Body of pancreas (tissue), 4 donors: Measurements from ENCODE around the gene NOP16. TPM values are rescaled to one million over a fixed set of nuclear protein-coding genes. Genes with fewer than 3 reads are reported as not detected.

ENCODE experiments used
- ATAC-seq: fragments of 150-250 bp; one replicate; pipeline ENCODE4 v1.9.1; 2016
- DNase-seq, 4 donors: peaks; one replicate each; pipeline ENCODE4 v3.0.0-alpha.2; 2019
- H3K27ac ChIP-seq, 4 donors: fragments of 200-600 bp; sonication (generic); 1 replicate in 3 of 4; 2 replicates in 1 of 4; pipeline versions ENCODE4 v1.5.1 to v1.6.1; 2016 to 2019; ENCODE audit warnings: mild to moderate bottlenecking in 1 of 4, mixed read lengths in 1 of 4, moderate library complexity in 1 of 4
- H3K27me3 ChIP-seq, 2 donors: fragments of 200-600 bp; sonication (generic); one replicate each; pipeline ENCODE4 v1.6.0; 2016; ENCODE audit warnings: mild to moderate bottlenecking in 1 of 2
- H3K36me3 ChIP-seq, 2 donors: fragments of 200-600 bp; sonication (generic); replicated peaks in 1 of 2; 2 replicates each; pipeline ENCODE4 v1.5.1; 2016; ENCODE audit warnings: low read depth in 2 of 2; ENCODE audit not compliant: insufficient read depth in 1 of 2
- H3K4me1 ChIP-seq: fragments of 200-600 bp; sonication (generic); one replicate; pipeline ENCODE4 v1.6.0; 2016
- H3K4me3 ChIP-seq, 2 donors: fragments of 200-600 bp; sonication (generic); 1 replicate in 1 of 2; 2 replicates in 1 of 2; pipeline ENCODE4 v1.5.1; 2016 to 2019
- H3K9me3 ChIP-seq, 3 donors: fragments of 200-600 bp; sonication (generic); 1 replicate in 2 of 3; 2 replicates in 1 of 3; pipeline ENCODE4 v1.5.1; 2016
- CTCF ChIP-seq, 7 experiments: fragments of 450-650 bp in 4 of 7; fragments of 200-600 bp in 3 of 7; sonication (generic) in 3 of 7; IDR thresholded peaks; one replicate each; pipeline ENCODE4 v1.5.1; 2016 to 2019; ENCODE audit warnings: antibody characterized with exemption in 7 of 7
- POLR2A ChIP-seq, 3 donors: fragments of 450-650 bp; IDR thresholded peaks; one replicate each; pipeline ENCODE4 v1.6.1; 2016; ENCODE audit warnings: antibody characterized with exemption in 3 of 3, mild to moderate bottlenecking in 2 of 3
- WGBS, 2 donors: methylation state at CpG; one replicate each; pipeline ENCODE4 v1.1.5; 2017; 5-methylcytosine and 5-hydroxymethylcytosine counted together
- intact Hi-C: fragments of 100-400 bp; cut with DNase I; formaldehyde crosslinking; loops from one replicate; pipeline ENCODE4 v1.15.1; 2023
- total RNA-seq, 2 donors: library from RNA; depleted of rRNA; stranded (reverse); fragments of >200 nt; gene quantifications; one replicate each; pipeline ENCODE4 v1.1.0, GENCODE V29; 2016

NOP16 gene
- total RNA-seq, 2 donors from 2014 or later: 19.2 to 32.0 TPM

DNA sequence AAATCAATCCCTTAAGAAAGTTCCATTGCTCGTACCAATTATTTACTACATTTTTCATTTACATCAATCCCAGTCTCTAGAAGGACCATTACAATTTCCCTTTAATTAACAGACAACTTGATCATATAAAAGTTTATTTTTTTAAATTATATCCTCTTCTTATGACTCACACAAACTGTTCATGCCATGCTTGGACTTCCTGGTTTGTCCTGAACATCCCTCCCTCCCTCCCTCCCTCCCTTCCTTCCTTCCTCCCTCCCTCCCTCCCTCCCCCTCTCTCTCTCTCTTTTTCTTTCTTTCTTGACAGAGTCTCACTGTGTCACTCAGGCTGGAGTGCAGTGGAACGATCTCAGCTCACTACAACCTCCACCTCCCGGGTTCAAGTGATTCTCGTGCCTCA is 39.6 kb upstream of the NOP16 start:
- no peak for ATAC-seq

GRCh38 chr5:176426876-176427275 is 38.5 kb upstream of the NOP16 start:
- Histone ChIP-seq H3K27ac (no peak overlapping the region), H3K9me3 (no peaks in the 10 kb centered on the region), H3K27me3 (no peaks in the 10 kb centered on the region), H3K4me1 (no peaks in the 10 kb centered on the region), H3K36me3 (no peaks in the 10 kb centered on the region), H3K4me3 (no peak overlapping the region)
- ATAC-seq (no peak), DNase-seq (no peak)
- TF ChIP-seq CTCF (IDR thresholded peaks at IDR 0.05): no peak
- intact Hi-C loops: no loop called here
- 44 to 65% methylated on average over 1 of the region's 1 CpG for WGBS, 2 donors

More for the DNA sequence above, 39.6 kb upstream of the NOP16 start:
- no peak for DNase-seq
- no peaks in the 10 kb centered on the region for H3K4me1 ChIP-seq
- H3K36me3 ChIP-seq: no peaks in the 10 kb centered on the region
- TF ChIP-seq POLR2A (IDR thresholded peaks at IDR 0.05): no peak
- no peak for TF ChIP-seq CTCF (IDR thresholded peaks at IDR 0.05)
- WGBS, 2 donors: 60 to 64% methylated on average over 4 of the region's 4 CpGs
- H3K4me3 ChIP-seq: no peak overlapping the region
- intact Hi-C loops: no loop called here
- H3K9me3 ChIP-seq: no peaks in the 10 kb centered on the region
- no peaks in the 10 kb centered on the region for H3K27me3 ChIP-seq
- no peak overlapping the region for H3K27ac ChIP-seq

GRCh38 chr5:176425791-176426190 is 37.4 kb upstream of the NOP16 start:
- 68 to 81% methylated on average over 1 of the region's 1 CpG for WGBS, 2 donors
- TF ChIP-seq CTCF (IDR thresholded peaks at IDR 0.05) (no peak), POLR2A (IDR thresholded peaks at IDR 0.05) (no peak)
- no peaks in the 10 kb centered on the region for H3K27me3 ChIP-seq
- H3K9me3 ChIP-seq: no peaks in the 10 kb centered on the region
- no peaks in the 10 kb centered on the region for H3K4me1 ChIP-seq
- no peaks in the 10 kb centered on the region for H3K36me3 ChIP-seq
- ATAC-seq: no peak
- DNase-seq: no peak
- no peak overlapping the region for H3K4me3 ChIP-seq
- H3K27ac ChIP-seq: no peak overlapping the region
- intact Hi-C loops: no loop called here

DNA sequence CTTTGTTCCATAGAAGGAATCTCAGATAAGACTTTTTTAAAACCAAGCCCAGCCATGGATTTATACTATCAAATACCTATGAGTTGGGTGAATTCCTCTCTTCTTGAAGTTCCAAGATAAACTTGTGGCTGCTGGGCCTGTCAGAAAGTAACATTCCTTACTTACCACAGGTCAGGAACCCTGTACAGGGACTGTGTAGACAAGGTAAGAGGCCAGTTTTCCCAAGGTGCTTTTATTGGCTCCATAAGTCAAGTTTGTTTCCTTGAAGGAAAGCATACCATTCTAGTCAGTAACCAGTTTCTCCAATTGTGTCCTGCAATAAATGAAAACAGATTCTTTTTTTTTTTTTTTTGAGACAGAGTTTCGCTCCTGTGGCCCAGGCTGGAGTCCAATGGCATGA is 36.7 kb upstream of the NOP16 start:
- intact Hi-C loops: no loop called here

More for the DNA sequence above, 36.7 kb upstream of the NOP16 start:
- Histone ChIP-seq H3K36me3 (no peaks in the 10 kb centered on the region), H3K27ac (no peak overlapping the region), H3K9me3 (no peaks in the 10 kb centered on the region), H3K27me3 (no peaks in the 10 kb centered on the region), H3K4me1 (no peaks in the 10 kb centered on the region), H3K4me3 (no peak overlapping the region)
- ATAC-seq: no peak
- WGBS, 2 donors: 83 to 94% methylated on average over 1 of the region's 1 CpG
- no peak for DNase-seq
- no peak for TF ChIP-seq POLR2A (IDR thresholded peaks at IDR 0.05)
- no peak for TF ChIP-seq CTCF (IDR thresholded peaks at IDR 0.05)
